ENCODE results near the gene BICD1. TPM values are rescaled to one million over a fixed set of nuclear protein-coding genes. Genes with fewer than 3 reads are reported as not detected.

Gene BICD1
- total and polyA plus RNA-seq, 10 donors = 8.5 to 62.9 (median 44.2) TPM

DNA sequence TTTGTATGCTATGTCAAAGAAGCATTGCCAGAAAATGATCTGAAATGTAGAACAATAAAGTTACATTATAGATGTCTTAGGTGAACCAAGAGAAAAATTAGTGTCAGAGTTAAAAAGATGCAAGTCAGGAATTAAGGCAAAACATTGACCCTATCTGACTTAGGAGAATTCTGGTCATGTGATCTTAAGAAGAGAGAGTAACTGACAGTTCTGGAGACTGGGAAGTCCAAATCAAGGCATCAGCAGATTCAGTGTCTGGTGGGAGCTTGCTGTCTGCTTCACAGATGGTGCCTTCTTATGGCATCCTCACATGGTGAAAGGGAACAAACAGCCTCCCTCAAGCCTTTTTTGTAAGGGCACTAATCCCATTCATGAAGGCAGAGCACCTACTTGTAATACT is 42.8 kb downstream of the BICD1 start:
- no peaks in the 10 kb centered on the region for H3K27me3 ChIP-seq (replicated peaks in 1 of 7)
- DNase-seq = no peak
- no peak overlapping the region for H3K4me3 ChIP-seq
- peaks cover 0 to 6% (median 0%) of the 10 kb centered on the region in 8 donors for H3K9me3 ChIP-seq
- TF ChIP-seq POLR2AphosphoS5 (IDR thresholded peaks at IDR 0.05) = no peak
- TF ChIP-seq POLR2A (IDR thresholded peaks at IDR 0.05) = no peak
- TF ChIP-seq, protein P1, sequence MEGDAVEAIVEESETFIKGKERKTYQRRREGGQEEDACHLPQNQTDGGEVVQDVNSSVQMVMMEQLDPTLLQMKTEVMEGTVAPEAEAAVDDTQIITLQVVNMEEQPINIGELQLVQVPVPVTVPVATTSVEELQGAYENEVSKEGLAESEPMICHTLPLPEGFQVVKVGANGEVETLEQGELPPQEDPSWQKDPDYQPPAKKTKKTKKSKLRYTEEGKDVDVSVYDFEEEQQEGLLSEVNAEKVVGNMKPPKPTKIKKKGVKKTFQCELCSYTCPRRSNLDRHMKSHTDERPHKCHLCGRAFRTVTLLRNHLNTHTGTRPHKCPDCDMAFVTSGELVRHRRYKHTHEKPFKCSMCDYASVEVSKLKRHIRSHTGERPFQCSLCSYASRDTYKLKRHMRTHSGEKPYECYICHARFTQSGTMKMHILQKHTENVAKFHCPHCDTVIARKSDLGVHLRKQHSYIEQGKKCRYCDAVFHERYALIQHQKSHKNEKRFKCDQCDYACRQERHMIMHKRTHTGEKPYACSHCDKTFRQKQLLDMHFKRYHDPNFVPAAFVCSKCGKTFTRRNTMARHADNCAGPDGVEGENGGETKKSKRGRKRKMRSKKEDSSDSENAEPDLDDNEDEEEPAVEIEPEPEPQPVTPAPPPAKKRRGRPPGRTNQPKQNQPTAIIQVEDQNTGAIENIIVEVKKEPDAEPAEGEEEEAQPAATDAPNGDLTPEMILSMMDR (IDR thresholded peaks at IDR 0.05 in 8 of 11, conservative IDR thresholded peaks at IDR 0.05 in 3 of 11) = no peak
- H3K4me1 ChIP-seq = peaks cover 0 to 11% (median 3%) of the 10 kb centered on the region in 6 donors
- H3K27ac ChIP-seq = no peak overlapping the region
- no peaks in the 10 kb centered on the region for H3K36me3 ChIP-seq
- intact Hi-C loops (cut with DNase I; ENCODE audit: low total_unique reads) = no loop called here

DNA sequence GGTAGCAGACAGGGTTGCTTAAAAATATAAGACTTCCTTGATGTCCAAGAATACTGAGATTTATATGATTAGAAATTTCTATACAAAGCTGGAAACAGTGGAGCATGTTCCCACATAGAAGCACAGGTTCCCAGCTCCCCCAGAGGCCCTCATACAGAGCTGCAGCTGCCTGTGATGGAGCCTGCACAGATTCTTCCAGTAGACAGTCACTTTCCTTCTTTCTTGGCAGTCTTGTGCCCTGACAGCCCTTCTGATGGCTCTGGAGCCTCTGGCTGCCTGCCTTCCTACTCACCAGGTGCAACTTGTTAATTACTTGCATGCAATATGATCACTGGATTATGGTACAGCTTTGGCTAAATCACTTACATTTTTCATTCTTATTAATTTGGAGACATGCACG is 44.4 kb downstream of the BICD1 start:
- 91 to 100% (median 96%) methylated on average over 1 of the region's 1 CpG for WGBS, 5 donors
- Histone ChIP-seq H3K27me3 (replicated peaks in 1 of 7) (no peaks in the 10 kb centered on the region), H3K36me3 (no peaks in the 10 kb centered on the region), H3K4me1 (peaks cover 0 to 5% (median 0%) of the 10 kb centered on the region in 6 donors), H3K4me3 (no peak overlapping the region), H3K9me3 (peaks cover 0 to 6% (median 0%) of the 10 kb centered on the region in 8 donors), H3K27ac (no peak overlapping the region)
- TF ChIP-seq POLR2A (IDR thresholded peaks at IDR 0.05) (no peak), POLR2AphosphoS5 (IDR thresholded peaks at IDR 0.05) (no peak)
- TF ChIP-seq, protein P1 (IDR thresholded peaks at IDR 0.05 in 8 of 11, conservative IDR thresholded peaks at IDR 0.05 in 3 of 11) = no peak
- DNase-seq = no peak
- intact Hi-C loops (cut with DNase I; ENCODE audit: low total_unique reads) = no loop called here

GRCh38 chr12:32151552-32151951 is 44.9 kb downstream of the BICD1 start:
- peaks cover 0 to 6% (median 0%) of the 10 kb centered on the region in 8 donors for H3K9me3 ChIP-seq
- intact Hi-C loops (cut with DNase I; ENCODE audit: low total_unique reads) = no loop called here
- TF ChIP-seq POLR2A (IDR thresholded peaks at IDR 0.05) = no peak
- no peak for TF ChIP-seq POLR2AphosphoS5 (IDR thresholded peaks at IDR 0.05)
- TF ChIP-seq, protein P1 (IDR thresholded peaks at IDR 0.05 in 8 of 11, conservative IDR thresholded peaks at IDR 0.05 in 3 of 11) = no peak
- no peak for DNase-seq
- no peaks in the 10 kb centered on the region for H3K36me3 ChIP-seq
- no peaks in the 10 kb centered on the region for H3K27me3 ChIP-seq (replicated peaks in 1 of 7)
- H3K4me3 ChIP-seq = no peak overlapping the region
- H3K27ac ChIP-seq = no peak overlapping the region
- peaks cover 0 to under 1% (median 0%) of the 10 kb centered on the region in 6 donors for H3K4me1 ChIP-seq

DNA sequence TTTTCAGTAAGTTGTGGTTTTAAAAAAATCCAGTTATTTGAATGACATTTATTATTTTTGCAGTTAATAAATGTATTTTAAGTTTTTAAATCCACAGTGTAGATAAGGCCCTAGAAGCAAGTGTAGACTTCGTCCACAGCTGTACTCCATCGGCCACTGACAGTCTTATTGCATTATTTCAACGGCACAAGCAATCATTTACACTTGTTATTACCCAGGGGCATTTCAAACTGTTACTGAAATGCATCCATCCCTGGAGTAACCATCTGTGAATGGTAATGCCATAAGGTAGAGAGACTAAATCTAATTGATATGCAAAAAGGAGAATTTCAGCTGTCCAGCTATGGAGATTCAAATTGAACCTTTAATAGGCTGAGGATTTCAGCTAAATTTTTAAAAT is 48.4 kb downstream of the BICD1 start:
- no peak overlapping the region for H3K27ac ChIP-seq
- no peaks in the 10 kb centered on the region for H3K27me3 ChIP-seq (replicated peaks in 1 of 7)
- DNase-seq = no peak
- no peak overlapping the region for H3K4me3 ChIP-seq
- intact Hi-C loops (cut with DNase I; ENCODE audit: low total_unique reads) = no loop called here
- H3K4me1 ChIP-seq = no peaks in the 10 kb centered on the region
- 80 to 95% (median 90%) methylated on average over 3 of the region's 3 CpGs for WGBS, 5 donors
- no peaks in the 10 kb centered on the region for H3K36me3 ChIP-seq
- TF ChIP-seq POLR2AphosphoS5 (IDR thresholded peaks at IDR 0.05) = no peak
- TF ChIP-seq, protein P1 (IDR thresholded peaks at IDR 0.05 in 8 of 11, conservative IDR thresholded peaks at IDR 0.05 in 3 of 11) = no peak
- TF ChIP-seq POLR2A (IDR thresholded peaks at IDR 0.05) = no peak
- no peaks in the 10 kb centered on the region for H3K9me3 ChIP-seq

Measured in spleen (tissue), 11 donors.